GM23338 (cell line): ENCODE results near the gene KLK15. TPM values are rescaled to one million over a fixed set of nuclear protein-coding genes. Genes with fewer than 3 reads are reported as not detected.

Source experiments
- ATAC-seq: fragments of 200-7000 bp; cut with Tn5 transposase; 3 replicates; pipeline ENCODE4 v1.9.1; 2020
- DNase-seq: peaks from one replicate; pipeline ENCODE4 v3.0.0-alpha.2; 2015; ENCODE audit warnings: low spot score
- H2AFZ ChIP-seq: fragments of 200-600 bp; sonication (generic); 2 replicates; pipeline ENCODE4 v1.8.0; 2016; ENCODE audit warnings: antibody characterized with exemption, mild to moderate bottlenecking, moderate library complexity
- H3F3A ChIP-seq: fragments of 200-600 bp; sonication (generic); replicated peaks from 2 replicates; pipeline ENCODE4 v1.8.0; 2017; ENCODE audit warnings: antibody characterized with exemption, mixed run types, low read depth
- H3K27ac ChIP-seq: fragments of 200-600 bp; sonication (generic); 2 replicates; pipeline ENCODE4 v1.6.1; 2016; ENCODE audit warnings: low read depth
- H3K27me3 ChIP-seq: fragments of 200-600 bp; sonication (generic); 2 replicates; pipeline ENCODE4 v1.8.0; 2016; ENCODE audit warnings: mild to moderate bottlenecking, mixed run types, moderate library complexity; ENCODE audit not compliant: insufficient read depth
- H3K36me3 ChIP-seq: fragments of 200-600 bp; sonication (generic); 2 replicates; pipeline ENCODE4 v1.8.0; 2016; ENCODE audit warnings: mild to moderate bottlenecking; ENCODE audit not compliant: insufficient read depth
- H3K4me1 ChIP-seq: fragments of 200-600 bp; sonication (generic); 2 replicates; pipeline ENCODE4 v1.8.0; 2016; ENCODE audit warnings: mild to moderate bottlenecking, moderate library complexity; ENCODE audit not compliant: insufficient read depth
- H3K4me2 ChIP-seq: fragments of 200-600 bp; sonication (generic); 2 replicates; pipeline ENCODE4 v1.7.1; 2017; ENCODE audit warnings: mixed run types
- H3K4me3 ChIP-seq: fragments of 200-600 bp; sonication (generic); 2 replicates; pipeline ENCODE4 v1.6.1; 2016; ENCODE audit warnings: mixed run types
- H3K79me2 ChIP-seq: fragments of 200-600 bp; sonication (generic); replicated peaks from 2 replicates; pipeline ENCODE4 v1.8.0; 2017; ENCODE audit warnings: mild to moderate bottlenecking; ENCODE audit not compliant: insufficient read depth
- H3K9me2 ChIP-seq: fragments of 200-600 bp; sonication (generic); 2 replicates; pipeline ENCODE4 v1.8.0; 2017; ENCODE audit not compliant: insufficient read depth
- H4K20me1 ChIP-seq: fragments of 200-600 bp; sonication (generic); replicated peaks from 2 replicates; pipeline ENCODE4 v1.8.0; 2017; ENCODE audit warnings: mild to moderate bottlenecking; ENCODE audit not compliant: insufficient read depth
- H3K27ac Mint-ChIP-seq: 2 replicates; pipeline ENCODE4 v1.8.0; 2020; ENCODE audit warnings: inconsistent platforms, mild to moderate bottlenecking, moderate library complexity, mixed read lengths
- H3K27me3 Mint-ChIP-seq: 3 replicates; pipeline ENCODE4 v1.8.0; 2022; ENCODE audit warnings: low read depth, mild to moderate bottlenecking, moderate library complexity, mixed read lengths, inconsistent platforms; ENCODE audit not compliant: insufficient read depth, poor library complexity
- H3K36me3 Mint-ChIP-seq: 3 replicates; pipeline ENCODE4 v1.8.0; 2021; ENCODE audit warnings: low read depth, mild to moderate bottlenecking, inconsistent platforms, moderate library complexity, mixed read lengths
- H3K4me1 Mint-ChIP-seq: 3 replicates; pipeline ENCODE4 v1.8.0; 2020; ENCODE audit warnings: mild to moderate bottlenecking, inconsistent platforms, mixed read lengths
- H3K4me3 Mint-ChIP-seq: 3 replicates; pipeline ENCODE4 v1.8.0; 2021; ENCODE audit warnings: moderate library complexity, mild to moderate bottlenecking, inconsistent platforms, mixed read lengths
- H3K9me3 Mint-ChIP-seq: 3 replicates; pipeline ENCODE4 v1.8.0; 2020; ENCODE audit warnings: moderate library complexity, mild to moderate bottlenecking, inconsistent platforms, mixed read lengths
- CREB1 ChIP-seq: fragments of 250-450 bp; sonication (Bioruptor Pico); IDR thresholded peaks from 2 replicates; pipeline ENCODE4 v1.5.0; 2020; ENCODE audit warnings: low read depth, mild to moderate bottlenecking, moderate library complexity
- EZH2 ChIP-seq: fragments of 200-600 bp; sonication (generic); IDR thresholded peaks from one replicate; pipeline ENCODE4 v1.8.0; 2017; ENCODE audit warnings: antibody characterized with exemption, mild to moderate bottlenecking, low read depth; ENCODE audit not compliant: unreplicated experiment
- JUNB ChIP-seq: IDR thresholded peaks from one replicate; pipeline ENCODE4 v1.6.1; 2016; ENCODE audit warnings: antibody characterized with exemption; ENCODE audit not compliant: unreplicated experiment
- STAT1 ChIP-seq: IDR thresholded peaks from one replicate; pipeline ENCODE4 v1.6.1; 2016; ENCODE audit warnings: antibody characterized with exemption; ENCODE audit not compliant: unreplicated experiment
- ZNF114 ChIP-seq: fragments of 250-450 bp; sonication (Bioruptor Pico); IDR thresholded peaks from 2 replicates; pipeline ENCODE4 v1.5.0; 2020; ENCODE audit warnings: mild to moderate bottlenecking, moderate library complexity
- ZNF331 ChIP-seq: fragments of 250-450 bp; sonication (Bioruptor Pico); IDR thresholded peaks from 2 replicates; pipeline ENCODE4 v1.5.0; 2020; ENCODE audit warnings: low read depth, mild to moderate bottlenecking, moderate library complexity
- polyA plus RNA-seq: library from polyadenylated mRNA; unstranded; fragments of >200 nt; fragmentation: Nextera tagmentation; extraction: Ambion mirVana; gene quantifications from 2 replicates; pipeline ENCODE4 v1.2.1, GENCODE V29; 2016
- total RNA-seq: library from RNA; depleted of rRNA; stranded (reverse); fragments of >200 nt; shearing (Covaris generic); gene quantifications from 2 replicates; pipeline ENCODE4 v1.2.3, GENCODE V29; 2014
- TF ChIP-seq, protein P1 (sequence below), 2 experiments: fragments of 200-600 bp in 1 of 2; sonication (generic) in 1 of 2; conservative IDR thresholded peaks; 2 replicates each; pipeline versions ENCODE4 v1.5.1 to v1.6.1; 2016 to 2017; ENCODE audit warnings: antibody characterized with exemption in 2 of 2, low read depth in 2 of 2, mild to moderate bottlenecking in 2 of 2, moderate library complexity in 1 of 2
- TF ChIP-seq, protein P2 (sequence below): fragments of 250-450 bp; sonication (Bioruptor Pico); IDR thresholded peaks from 2 replicates; pipeline ENCODE4 v1.5.0; 2020; ENCODE audit warnings: mild to moderate bottlenecking, moderate library complexity
- TF ChIP-seq, protein P3 (sequence below): IDR thresholded peaks from 2 replicates; pipeline ENCODE4 v1.6.1; 2016; ENCODE audit warnings: antibody characterized with exemption

KLK15 gene
- total and polyA plus RNA-seq, 2 experiments from 2014 or later = not detected

DNA sequence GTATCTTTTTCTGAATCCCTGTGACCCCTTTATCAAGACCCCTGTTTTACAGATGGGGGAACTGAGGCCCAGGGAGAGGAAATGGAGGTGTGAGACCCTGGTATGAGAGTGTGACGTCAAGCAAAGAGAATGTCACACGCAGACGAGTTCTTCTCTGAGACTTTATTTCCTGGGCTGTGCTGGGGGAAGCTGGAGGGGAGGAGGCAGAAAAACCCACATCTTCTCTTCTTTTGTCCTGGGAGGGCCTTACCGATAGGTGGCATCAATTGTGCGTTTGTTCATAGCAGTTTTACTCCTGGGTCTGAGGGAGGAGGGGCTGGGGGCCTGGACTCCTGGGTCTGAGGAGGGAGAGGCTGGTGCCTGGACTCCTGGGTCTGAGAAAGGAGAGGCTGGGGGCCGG, 4.9 kb upstream of the KLK15 start:
- Histone ChIP-seq H3F3A (0 out of 2 replicates have a peak, but pooled peaks cover 3% of the 10 kb centered on the region), H3K4me3 (no peak overlapping the region), H3K36me3 (no peaks in the 10 kb centered on the region), H3K27me3 (peaks cover 32% of the 10 kb centered on the region), H3K27ac (no peak overlapping the region), H3K79me2 (no peaks in the 10 kb centered on the region), H3K4me1 (peaks cover 9% of the 10 kb centered on the region), H3K9me2 (0 out of 2 replicates have a peak, but pooled peaks cover 2% of the 10 kb centered on the region), H4K20me1 (no peaks in the 10 kb centered on the region), H3K4me2 (peak overlapping the region; percentile 14; the same call in 1 of the 2 replicates), H2AFZ (peak overlapping the region; percentile 59; the same call in 1 of the 2 replicates)
- ATAC-seq (peak; percentile 7; the same call in 1 of the 3 replicates), DNase-seq (peak; percentile 65)
- H3K4me3 Mint-ChIP-seq = no peak overlapping the region
- TF ChIP-seq, protein P1, sequence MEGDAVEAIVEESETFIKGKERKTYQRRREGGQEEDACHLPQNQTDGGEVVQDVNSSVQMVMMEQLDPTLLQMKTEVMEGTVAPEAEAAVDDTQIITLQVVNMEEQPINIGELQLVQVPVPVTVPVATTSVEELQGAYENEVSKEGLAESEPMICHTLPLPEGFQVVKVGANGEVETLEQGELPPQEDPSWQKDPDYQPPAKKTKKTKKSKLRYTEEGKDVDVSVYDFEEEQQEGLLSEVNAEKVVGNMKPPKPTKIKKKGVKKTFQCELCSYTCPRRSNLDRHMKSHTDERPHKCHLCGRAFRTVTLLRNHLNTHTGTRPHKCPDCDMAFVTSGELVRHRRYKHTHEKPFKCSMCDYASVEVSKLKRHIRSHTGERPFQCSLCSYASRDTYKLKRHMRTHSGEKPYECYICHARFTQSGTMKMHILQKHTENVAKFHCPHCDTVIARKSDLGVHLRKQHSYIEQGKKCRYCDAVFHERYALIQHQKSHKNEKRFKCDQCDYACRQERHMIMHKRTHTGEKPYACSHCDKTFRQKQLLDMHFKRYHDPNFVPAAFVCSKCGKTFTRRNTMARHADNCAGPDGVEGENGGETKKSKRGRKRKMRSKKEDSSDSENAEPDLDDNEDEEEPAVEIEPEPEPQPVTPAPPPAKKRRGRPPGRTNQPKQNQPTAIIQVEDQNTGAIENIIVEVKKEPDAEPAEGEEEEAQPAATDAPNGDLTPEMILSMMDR (conservative IDR thresholded peaks at IDR 0.05; ENCODE audit: low read depth in 2 of 2) = peak; percentile 45 to 65
- TF ChIP-seq ZNF331 (CRISPR knock-in tag) = no peak
- TF ChIP-seq EZH2 = no peak
- no peaks in the 10 kb centered on the region; the same call in 2 of the 3 replicates for H3K36me3 Mint-ChIP-seq
- no peak overlapping the region for H3K27ac Mint-ChIP-seq
- peaks cover 24% of the 10 kb centered on the region for H3K27me3 Mint-ChIP-seq
- peaks cover 7% of the 10 kb centered on the region; the same call in 2 of the 3 replicates for H3K4me1 Mint-ChIP-seq
- peaks cover 24% of the 10 kb centered on the region for H3K9me3 Mint-ChIP-seq

DNA sequence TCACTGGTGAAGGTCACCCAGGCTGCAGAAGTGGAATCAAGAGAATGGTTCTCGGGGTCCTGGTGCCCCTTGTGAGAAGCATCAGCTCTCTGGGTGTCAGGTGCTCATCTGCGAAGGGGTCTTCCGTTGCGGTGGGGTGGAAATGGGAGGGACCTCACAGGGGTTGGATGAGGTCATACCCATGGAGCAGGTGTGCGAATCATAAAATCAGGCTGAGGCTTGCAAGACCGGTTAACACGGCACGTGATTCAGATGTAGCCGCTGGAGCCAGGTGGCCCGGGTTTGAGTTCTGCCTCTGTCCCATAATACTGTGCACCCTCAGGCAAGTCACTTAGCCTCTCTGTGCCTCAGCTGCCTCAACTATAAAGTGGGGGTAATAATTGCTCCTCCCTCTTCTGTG, 3.9 kb upstream of the KLK15 start:
- Histone ChIP-seq H3F3A (0 out of 2 replicates have a peak, but pooled peaks cover 3% of the 10 kb centered on the region), H3K79me2 (no peaks in the 10 kb centered on the region), H3K4me2 (no peak overlapping the region), H3K27me3 (peaks cover 30% of the 10 kb centered on the region), H3K4me3 (no peak overlapping the region), H3K27ac (no peak overlapping the region), H3K9me2 (0 out of 2 replicates have a peak, but pooled peaks cover 2% of the 10 kb centered on the region), H3K36me3 (no peaks in the 10 kb centered on the region), H3K4me1 (peaks cover 9% of the 10 kb centered on the region), H2AFZ (no peak overlapping the region), H4K20me1 (no peaks in the 10 kb centered on the region)
- Mint-ChIP-seq H3K4me3 (peak overlapping the region; percentile 84; the same call in 1 of the 3 replicates), H3K4me1 (peaks cover 7% of the 10 kb centered on the region; the same call in 2 of the 3 replicates), H3K27me3 (peaks cover 24% of the 10 kb centered on the region), H3K27ac (no peak overlapping the region), H3K36me3 (no peaks in the 10 kb centered on the region; the same call in 2 of the 3 replicates), H3K9me3 (peaks cover 15% of the 10 kb centered on the region)
- DNase-seq (no peak), ATAC-seq (no peak)
- TF ChIP-seq, protein P2, sequence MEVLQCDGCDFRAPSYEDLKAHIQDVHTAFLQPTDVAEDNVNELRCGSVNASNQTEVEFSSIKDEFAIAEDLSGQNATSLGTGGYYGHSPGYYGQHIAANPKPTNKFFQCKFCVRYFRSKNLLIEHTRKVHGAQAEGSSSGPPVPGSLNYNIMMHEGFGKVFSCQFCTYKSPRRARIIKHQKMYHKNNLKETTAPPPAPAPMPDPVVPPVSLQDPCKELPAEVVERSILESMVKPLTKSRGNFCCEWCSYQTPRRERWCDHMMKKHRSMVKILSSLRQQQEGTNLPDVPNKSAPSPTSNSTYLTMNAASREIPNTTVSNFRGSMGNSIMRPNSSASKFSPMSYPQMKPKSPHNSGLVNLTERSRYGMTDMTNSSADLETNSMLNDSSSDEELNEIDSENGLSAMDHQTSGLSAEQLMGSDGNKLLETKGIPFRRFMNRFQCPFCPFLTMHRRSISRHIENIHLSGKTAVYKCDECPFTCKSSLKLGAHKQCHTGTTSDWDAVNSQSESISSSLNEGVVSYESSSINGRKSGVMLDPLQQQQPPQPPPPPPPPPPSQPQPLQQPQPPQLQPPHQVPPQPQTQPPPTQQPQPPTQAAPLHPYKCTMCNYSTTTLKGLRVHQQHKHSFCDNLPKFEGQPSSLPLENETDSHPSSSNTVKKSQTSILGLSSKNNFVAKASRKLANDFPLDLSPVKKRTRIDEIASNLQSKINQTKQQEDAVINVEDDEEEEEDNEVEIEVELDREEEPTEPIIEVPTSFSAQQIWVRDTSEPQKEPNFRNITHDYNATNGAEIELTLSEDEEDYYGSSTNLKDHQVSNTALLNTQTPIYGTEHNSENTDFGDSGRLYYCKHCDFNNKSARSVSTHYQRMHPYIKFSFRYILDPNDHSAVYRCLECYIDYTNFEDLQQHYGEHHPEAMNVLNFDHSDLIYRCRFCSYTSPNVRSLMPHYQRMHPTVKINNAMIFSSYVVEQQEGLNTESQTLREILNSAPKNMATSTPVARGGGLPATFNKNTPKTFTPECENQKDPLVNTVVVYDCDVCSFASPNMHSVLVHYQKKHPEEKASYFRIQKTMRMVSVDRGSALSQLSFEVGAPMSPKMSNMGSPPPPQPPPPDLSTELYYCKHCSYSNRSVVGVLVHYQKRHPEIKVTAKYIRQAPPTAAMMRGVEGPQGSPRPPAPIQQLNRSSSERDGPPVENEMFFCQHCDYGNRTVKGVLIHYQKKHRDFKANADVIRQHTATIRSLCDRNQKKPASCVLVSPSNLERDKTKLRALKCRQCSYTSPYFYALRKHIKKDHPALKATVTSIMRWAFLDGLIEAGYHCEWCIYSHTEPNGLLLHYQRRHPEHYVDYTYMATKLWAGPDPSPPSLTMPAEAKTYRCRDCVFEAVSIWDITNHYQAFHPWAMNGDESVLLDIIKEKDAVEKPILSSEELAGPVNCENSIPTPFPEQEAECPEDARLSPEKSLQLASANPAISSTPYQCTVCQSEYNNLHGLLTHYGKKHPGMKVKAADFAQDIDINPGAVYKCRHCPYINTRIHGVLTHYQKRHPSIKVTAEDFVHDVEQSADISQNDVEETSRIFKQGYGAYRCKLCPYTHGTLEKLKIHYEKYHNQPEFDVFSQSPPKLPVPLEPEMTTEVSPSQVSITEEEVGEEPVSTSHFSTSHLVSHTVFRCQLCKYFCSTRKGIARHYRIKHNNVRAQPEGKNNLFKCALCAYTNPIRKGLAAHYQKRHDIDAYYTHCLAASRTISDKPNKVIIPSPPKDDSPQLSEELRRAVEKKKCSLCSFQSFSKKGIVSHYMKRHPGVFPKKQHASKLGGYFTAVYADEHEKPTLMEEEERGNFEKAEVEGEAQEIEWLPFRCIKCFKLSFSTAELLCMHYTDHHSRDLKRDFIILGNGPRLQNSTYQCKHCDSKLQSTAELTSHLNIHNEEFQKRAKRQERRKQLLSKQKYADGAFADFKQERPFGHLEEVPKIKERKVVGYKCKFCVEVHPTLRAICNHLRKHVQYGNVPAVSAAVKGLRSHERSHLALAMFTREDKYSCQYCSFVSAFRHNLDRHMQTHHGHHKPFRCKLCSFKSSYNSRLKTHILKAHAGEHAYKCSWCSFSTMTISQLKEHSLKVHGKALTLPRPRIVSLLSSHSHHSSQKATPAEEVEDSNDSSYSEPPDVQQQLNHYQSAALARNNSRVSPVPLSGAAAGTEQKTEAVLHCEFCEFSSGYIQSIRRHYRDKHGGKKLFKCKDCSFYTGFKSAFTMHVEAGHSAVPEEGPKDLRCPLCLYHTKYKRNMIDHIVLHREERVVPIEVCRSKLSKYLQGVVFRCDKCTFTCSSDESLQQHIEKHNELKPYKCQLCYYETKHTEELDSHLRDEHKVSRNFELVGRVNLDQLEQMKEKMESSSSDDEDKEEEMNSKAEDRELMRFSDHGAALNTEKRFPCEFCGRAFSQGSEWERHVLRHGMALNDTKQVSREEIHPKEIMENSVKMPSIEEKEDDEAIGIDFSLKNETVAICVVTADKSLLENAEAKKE (CRISPR knock-in tag) = no peak
- TF ChIP-seq JUNB (no peak), ZNF114 (CRISPR knock-in tag) (no peak), CREB1 (CRISPR knock-in tag) (no peak), STAT1 (no peak)
- TF ChIP-seq, protein P3, sequence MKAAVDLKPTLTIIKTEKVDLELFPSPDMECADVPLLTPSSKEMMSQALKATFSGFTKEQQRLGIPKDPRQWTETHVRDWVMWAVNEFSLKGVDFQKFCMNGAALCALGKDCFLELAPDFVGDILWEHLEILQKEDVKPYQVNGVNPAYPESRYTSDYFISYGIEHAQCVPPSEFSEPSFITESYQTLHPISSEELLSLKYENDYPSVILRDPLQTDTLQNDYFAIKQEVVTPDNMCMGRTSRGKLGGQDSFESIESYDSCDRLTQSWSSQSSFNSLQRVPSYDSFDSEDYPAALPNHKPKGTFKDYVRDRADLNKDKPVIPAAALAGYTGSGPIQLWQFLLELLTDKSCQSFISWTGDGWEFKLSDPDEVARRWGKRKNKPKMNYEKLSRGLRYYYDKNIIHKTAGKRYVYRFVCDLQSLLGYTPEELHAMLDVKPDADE = no peak
